CD4-positive, alpha-beta T cell treated with Interleukin-17A for 4 hours (primary cell): ENCODE measurements around the gene CYB5B.

ENCODE experiments used
- DNase-seq: peaks from one replicate; pipeline ENCODE4 v3.0.0-alpha.2; 2020; ENCODE audit warnings: mixed read lengths

CYB5B gene

GRCh38 chr16:69448470-69449193, 24.2 kb downstream of the CYB5B start:
- DNase-seq: no peak

GRCh38 chr16:69451166-69451565, 26.7 kb downstream of the CYB5B start:
- DNase-seq: no peak

- DNase-seq: no peak
These were observed 29.5 kb downstream of the CYB5B start for GRCh38 chr16:69453936-69454335.

GRCh38 chr16:69463876-69464275, 39.5 kb downstream of the CYB5B start:
- no peak for DNase-seq

GRCh38 chr16:69465083-69465721, 40.8 kb downstream of the CYB5B start:
- DNase-seq: peak; percentile 27

- DNase-seq: no peak
These were observed 41.5 kb downstream of the CYB5B start for GRCh38 chr16:69465881-69466280.

- DNase-seq: no peak
These were observed 42.1 kb downstream of the CYB5B start for GRCh38 chr16:69466547-69466946.

GRCh38 chr16:69467080-69467479, 42.7 kb downstream of the CYB5B start:
- DNase-seq: no peak

GRCh38 chr16:69467531-69468204, 43.2 kb downstream of the CYB5B start:
- no peak for DNase-seq

- no peak for DNase-seq
These were observed 45.6 kb downstream of the CYB5B start for GRCh38 chr16:69469807-69470561.

GRCh38 chr16:69471121-69471520, 46.7 kb downstream of the CYB5B start:
- no peak for DNase-seq

GRCh38 chr16:69474408-69474807, 50.0 kb downstream of the CYB5B start:
- DNase-seq: no peak

- no peak for DNase-seq
These were observed 52.6 kb downstream of the CYB5B start for GRCh38 chr16:69476920-69477443.

- DNase-seq: no peak
These were observed 53.1 kb downstream of the CYB5B start for GRCh38 chr16:69477546-69477945.

- DNase-seq: no peak
These were observed 54.3 kb downstream of the CYB5B start for GRCh38 chr16:69478685-69479084.

GRCh38 chr16:69479775-69480174, 55.4 kb downstream of the CYB5B start:
- no peak for DNase-seq

- DNase-seq: no peak
These were observed 57.5 kb downstream of the CYB5B start for GRCh38 chr16:69481901-69482341.

GRCh38 chr16:69482410-69482991, 58.1 kb downstream of the CYB5B start:
- DNase-seq: no peak

GRCh38 chr16:69483611-69484010, 59.2 kb downstream of the CYB5B start:
- no peak for DNase-seq

GRCh38 chr16:69485361-69485760, 60.9 kb downstream of the CYB5B start:
- no peak for DNase-seq

- no peak for DNase-seq
These were observed 61.4 kb downstream of the CYB5B start for GRCh38 chr16:69485816-69486215.

GRCh38 chr16:69486272-69486671, 61.9 kb downstream of the CYB5B start:
- DNase-seq: no peak

- DNase-seq: no peak
These were observed 62.3 kb downstream of the CYB5B start for GRCh38 chr16:69486724-69487123.
